PC-3 (cell line): ENCODE data around the gene ARHGAP31.
"Not testable (repeated sequence)": the region's sequence is repeated elsewhere in the genome, so short reads cannot be mapped to it uniquely, and the experiment has no call there.

Experiments used
- CTCF ChIP-seq: fragments of 300-600 bp; sonication (generic); conservative IDR thresholded peaks from 2 replicates; pipeline ENCODE4 v1.5.1; 2017; ENCODE audit warnings: antibody characterized with exemption, low read depth, mild to moderate bottlenecking, low read length
- EZH2 ChIP-seq: fragments of 300-600 bp; sonication (generic); IDR thresholded peaks from one replicate; pipeline ENCODE4 v1.6.1; 2017; ENCODE audit warnings: antibody characterized with exemption, mild to moderate bottlenecking, low read length; ENCODE audit not compliant: unreplicated experiment

GRCh38 chr3:119270212-119270611 is 24.0 kb upstream of the ARHGAP31 start:
- TF ChIP-seq CTCF, EZH2: not testable (repeated sequence)
